Activated T-cell treated with anti-CD3 and anti-CD28 coated beads, Interleukin-2, amount 50 U/mL, for 4 hours (primary cell): ENCODE measurements around the gene PRKAG3. TPM values are rescaled to one million over a fixed set of nuclear protein-coding genes. Genes with fewer than 3 reads are reported as not detected.

ENCODE experiments used
- ATAC-seq, 2 donors: fragments of 200-7000 bp; cut with Tn5 transposase; one replicate each; pipeline ENCODE4 v1.10.0; 2021
- DNase-seq: peaks from one replicate; pipeline ENCODE4 v3.0.0-alpha.2; 2020
- H3K27me3 Mint-ChIP-seq: one replicate; pipeline ENCODE4 v1.8.0; 2021; ENCODE audit warnings: low read depth, mixed read lengths
- H3K36me3 Mint-ChIP-seq: one replicate; pipeline ENCODE4 v1.8.0; 2022; ENCODE audit warnings: mixed read lengths; ENCODE audit not compliant: insufficient read depth
- H3K4me1 Mint-ChIP-seq: one replicate; pipeline ENCODE4 v1.8.0; 2021; ENCODE audit warnings: low read depth, mixed read lengths
- H3K4me3 Mint-ChIP-seq: one replicate; pipeline ENCODE4 v1.8.0; 2021; ENCODE audit warnings: mild to moderate bottlenecking, moderate library complexity, mixed read lengths
- H3K9me3 Mint-ChIP-seq: one replicate; pipeline ENCODE4 v1.8.0; 2021; ENCODE audit warnings: mixed read lengths
- total RNA-seq, 3 donors: library from RNA; stranded (reverse); gene quantifications; one replicate each; pipeline ENCODE4 v1.2.1, GENCODE V29; 2021

PRKAG3 gene
- not detected for total RNA-seq

GRCh38 chr2:218831378-218831990, at the start of gene PRKAG3:
PRKAG3 (minus strand) TSS chr2:218831803.
- Mint-ChIP-seq H3K9me3 (no peaks in the 10 kb centered on the region), H3K36me3 (no peaks in the 10 kb centered on the region), H3K27me3 (peaks cover 31% of the 10 kb centered on the region), H3K4me3 (no peak within 1 kb of the TSS), H3K4me1 (no peaks in the 10 kb centered on the region)
- no peak for ATAC-seq
- no peak for DNase-seq

GRCh38 chr2:218880859-218881594, 49.4 kb upstream of the PRKAG3 start:
- peaks cover 57% of the 10 kb centered on the region for H3K4me1 Mint-ChIP-seq
- H3K27me3 Mint-ChIP-seq, result peaks cover 4% of the 10 kb centered on the region
- H3K36me3 Mint-ChIP-seq, result no peaks in the 10 kb centered on the region
- ATAC-seq (no peak), DNase-seq (no peak)
- no peaks in the 10 kb centered on the region for H3K9me3 Mint-ChIP-seq
- peak overlapping the region; percentile 78 for H3K4me3 Mint-ChIP-seq

GRCh38 chr2:218880102-218880858, 48.7 kb upstream of the PRKAG3 start, which contains the start of gene WNT10A:
WNT10A (plus strand) TSS chr2:218880852; CDS start chr2:218880996, 144 bp downstream.
- peaks cover 5% of the 10 kb centered on the region for H3K27me3 Mint-ChIP-seq
- peaks cover 52% of the 10 kb centered on the region for H3K4me1 Mint-ChIP-seq
- no peaks in the 10 kb centered on the region for H3K9me3 Mint-ChIP-seq

GRCh38 chr2:218879776-218880101, 48.1 kb upstream of the PRKAG3 start:
- H3K4me1 Mint-ChIP-seq, result peaks cover 48% of the 10 kb centered on the region
- peak overlapping the region; percentile 84 for H3K4me3 Mint-ChIP-seq
- ATAC-seq, result no peak
- no peak for DNase-seq
- H3K9me3 Mint-ChIP-seq, result no peaks in the 10 kb centered on the region
- no peaks in the 10 kb centered on the region for H3K36me3 Mint-ChIP-seq
- H3K27me3 Mint-ChIP-seq, result peaks cover 8% of the 10 kb centered on the region

More at GRCh38 chr2:218880102-218880858, 48.7 kb upstream of the PRKAG3 start, which contains the start of gene WNT10A:
- Mint-ChIP-seq H3K4me3 (peak within 1 kb of the TSS; percentile 84), H3K36me3 (no peaks in the 10 kb centered on the region)
- peak; percentile 59 to 60 for ATAC-seq
- peak; percentile 87 for DNase-seq

- no peaks in the 10 kb centered on the region for H3K9me3 Mint-ChIP-seq
- ATAC-seq (no peak), DNase-seq (no peak)
- H3K27me3 Mint-ChIP-seq, result peaks cover 14% of the 10 kb centered on the region
- H3K4me3 Mint-ChIP-seq, result peak overlapping the region; percentile 84
- H3K4me1 Mint-ChIP-seq, result peaks cover 42% of the 10 kb centered on the region
- H3K36me3 Mint-ChIP-seq, result no peaks in the 10 kb centered on the region
These were observed 47.5 kb upstream of the PRKAG3 start for GRCh38 chr2:218878926-218879761.

- DNase-seq (no peak), ATAC-seq (no peak)
- no peaks in the 10 kb centered on the region for H3K9me3 Mint-ChIP-seq
- no peaks in the 10 kb centered on the region for H3K36me3 Mint-ChIP-seq
- peaks cover 42% of the 10 kb centered on the region for H3K4me1 Mint-ChIP-seq
- H3K4me3 Mint-ChIP-seq, result no peak overlapping the region
- H3K27me3 Mint-ChIP-seq, result peaks cover 15% of the 10 kb centered on the region
These were observed 46.9 kb upstream of the PRKAG3 start for GRCh38 chr2:218878486-218878885.

GRCh38 chr2:218877891-218878290, 46.3 kb upstream of the PRKAG3 start:
- Mint-ChIP-seq H3K4me1 (peaks cover 42% of the 10 kb centered on the region), H3K9me3 (no peaks in the 10 kb centered on the region), H3K27me3 (peaks cover 19% of the 10 kb centered on the region), H3K36me3 (no peaks in the 10 kb centered on the region), H3K4me3 (no peak overlapping the region)
- DNase-seq (no peak), ATAC-seq (no peak)

GRCh38 chr2:218877331-218877730, 45.7 kb upstream of the PRKAG3 start:
- DNase-seq (no peak), ATAC-seq (no peak)
- H3K4me1 Mint-ChIP-seq, result peaks cover 42% of the 10 kb centered on the region
- H3K27me3 Mint-ChIP-seq, result peaks cover 24% of the 10 kb centered on the region
- H3K9me3 Mint-ChIP-seq, result no peaks in the 10 kb centered on the region
- H3K4me3 Mint-ChIP-seq, result no peak overlapping the region
- H3K36me3 Mint-ChIP-seq, result no peaks in the 10 kb centered on the region

GRCh38 chr2:218876562-218877219, 45.1 kb upstream of the PRKAG3 start:
- Mint-ChIP-seq H3K36me3 (no peaks in the 10 kb centered on the region), H3K27me3 (peaks cover 29% of the 10 kb centered on the region)

GRCh38 chr2:218875692-218876246, 44.2 kb upstream of the PRKAG3 start:
- no peaks in the 10 kb centered on the region for H3K9me3 Mint-ChIP-seq
- H3K27me3 Mint-ChIP-seq, result peaks cover 30% of the 10 kb centered on the region
- H3K36me3 Mint-ChIP-seq, result no peaks in the 10 kb centered on the region
- ATAC-seq (no peak), DNase-seq (no peak)
- peaks cover 39% of the 10 kb centered on the region for H3K4me1 Mint-ChIP-seq
- no peak overlapping the region for H3K4me3 Mint-ChIP-seq

More at GRCh38 chr2:218876562-218877219, 45.1 kb upstream of the PRKAG3 start:
- Mint-ChIP-seq H3K4me1 (peaks cover 44% of the 10 kb centered on the region), H3K9me3 (no peaks in the 10 kb centered on the region), H3K4me3 (no peak overlapping the region)
- DNase-seq, result peak; percentile 75
- no peak for ATAC-seq

GRCh38 chr2:218873359-218874194, 42.0 kb upstream of the PRKAG3 start:
- ATAC-seq (peak; percentile 32 to 34), DNase-seq (no peak)
- no peaks in the 10 kb centered on the region for H3K36me3 Mint-ChIP-seq
- no peaks in the 10 kb centered on the region for H3K9me3 Mint-ChIP-seq
- peak overlapping the region; percentile 19 for H3K4me3 Mint-ChIP-seq
- peaks cover 35% of the 10 kb centered on the region for H3K27me3 Mint-ChIP-seq
- H3K4me1 Mint-ChIP-seq, result peaks cover 32% of the 10 kb centered on the region

- DNase-seq, result no peak
- Mint-ChIP-seq H3K4me1 (peaks cover 32% of the 10 kb centered on the region), H3K4me3 (peak overlapping the region; percentile 19), H3K9me3 (no peaks in the 10 kb centered on the region), H3K36me3 (no peaks in the 10 kb centered on the region), H3K27me3 (peaks cover 38% of the 10 kb centered on the region)
- no peak for ATAC-seq
These were observed 41.2 kb upstream of the PRKAG3 start for GRCh38 chr2:218872645-218873358.
